ENCODE data around the gene ATP8A1.
"Not testable (repeated sequence)": the region's sequence is repeated elsewhere in the genome, so short reads cannot be mapped to it uniquely, and the experiment has no call there.

ATP8A1 gene

GRCh38 chr4:42497142-42497910, 159.6 kb downstream of the ATP8A1 start:
- no peak for DNase-seq

GRCh38 chr4:42492962-42493361, 163.9 kb downstream of the ATP8A1 start:
- DNase-seq, result no peak

- DNase-seq, result no peak
Observed at GRCh38 chr4:42490015-42490414, 166.9 kb downstream of the ATP8A1 start.

GRCh38 chr4:42489095-42489494, 167.8 kb downstream of the ATP8A1 start:
- no peak for DNase-seq

GRCh38 chr4:42488554-42488953, 168.4 kb downstream of the ATP8A1 start:
- no peak for DNase-seq

- no peak for DNase-seq
Observed at GRCh38 chr4:42488114-42488513, 168.8 kb downstream of the ATP8A1 start.

GRCh38 chr4:42487230-42487629, 169.7 kb downstream of the ATP8A1 start:
- no peak for DNase-seq

GRCh38 chr4:42486156-42486555, 170.7 kb downstream of the ATP8A1 start:
- DNase-seq, result not testable (repeated sequence)

- DNase-seq, result no peak
Observed at GRCh38 chr4:42484630-42485029, 172.3 kb downstream of the ATP8A1 start.

GRCh38 chr4:42483426-42484379, 173.2 kb downstream of the ATP8A1 start:
- DNase-seq, result no peak

- DNase-seq, result no peak
Observed at GRCh38 chr4:42482516-42483327, 174.2 kb downstream of the ATP8A1 start.

GRCh38 chr4:42480717-42481116, 176.2 kb downstream of the ATP8A1 start:
- no peak for DNase-seq

- DNase-seq, result no peak
Observed at GRCh38 chr4:42480281-42480680, 176.6 kb downstream of the ATP8A1 start.

- DNase-seq, result no peak
Observed at GRCh38 chr4:42478946-42479345, 178.0 kb downstream of the ATP8A1 start.

GRCh38 chr4:42478509-42478908, 178.4 kb downstream of the ATP8A1 start:
- no peak for DNase-seq

GRCh38 chr4:42474406-42474805, 182.5 kb downstream of the ATP8A1 start:
- no peak for DNase-seq

- no peak for DNase-seq
Observed at GRCh38 chr4:42473071-42473684, 183.7 kb downstream of the ATP8A1 start.

- no peak for DNase-seq
Observed at GRCh38 chr4:42471896-42472295, 185.0 kb downstream of the ATP8A1 start.

GRCh38 chr4:42470023-42470422, 186.9 kb downstream of the ATP8A1 start:
- no peak for DNase-seq

- not testable (repeated sequence) for DNase-seq
Observed at GRCh38 chr4:42467777-42468176, 189.1 kb downstream of the ATP8A1 start.

- no peak for DNase-seq
Observed at GRCh38 chr4:42466273-42466844, 190.5 kb downstream of the ATP8A1 start.

GRCh38 chr4:42464550-42465094, 192.3 kb downstream of the ATP8A1 start:
- DNase-seq, result no peak

All from activated CD4-positive, alpha-beta T cell treated with anti-CD3 and anti-CD28 coated beads for 1 hour (primary cell).